ENCODE results near the gene COX4I2. TPM values are rescaled to one million over a fixed set of nuclear protein-coding genes. Genes with fewer than 3 reads are reported as not detected.
"Not testable (repeated sequence)": the region's sequence is repeated elsewhere in the genome, so short reads cannot be mapped to it uniquely, and the experiment has no call there.

COX4I2 gene
- total and polyA plus RNA-seq, 8 donors: 0.28 to 7.8 (median 0.79) TPM; not detected in 1

DNA sequence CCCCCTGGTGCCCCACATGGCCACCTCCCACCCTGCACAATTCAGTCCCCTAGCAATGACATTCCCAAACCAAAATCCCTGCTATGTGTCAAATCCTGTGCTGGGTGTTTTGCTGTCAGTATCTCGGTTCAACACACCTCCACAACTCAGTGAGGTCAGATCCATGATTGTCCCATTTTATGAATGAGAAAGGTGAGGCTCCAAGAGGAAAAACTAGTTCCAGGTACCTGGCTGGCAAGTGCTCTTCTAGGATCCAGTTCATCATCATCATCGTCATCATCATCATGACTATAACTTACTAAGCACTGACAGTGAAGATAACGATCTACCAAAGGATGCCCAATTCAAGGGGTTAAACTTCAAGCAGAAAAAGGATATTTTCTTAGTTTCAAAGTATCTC is 17.5 kb upstream of the COX4I2 start:
- no peak overlapping the region for H3K4me3 ChIP-seq
- DNase-seq (no peak), ATAC-seq (no peak), FAIRE-seq (no peak)
- H3K4me1 ChIP-seq: peaks cover 0 to 11% (median 0%) of the 10 kb centered on the region in 3 donors
- no peaks in the 10 kb centered on the region for H3K36me3 ChIP-seq
- 83 to 86% methylated on average over 3 of the region's 3 CpGs for WGBS, 2 donors
- H3K9me3 ChIP-seq: no peaks in the 10 kb centered on the region
- TF ChIP-seq, protein P1, sequence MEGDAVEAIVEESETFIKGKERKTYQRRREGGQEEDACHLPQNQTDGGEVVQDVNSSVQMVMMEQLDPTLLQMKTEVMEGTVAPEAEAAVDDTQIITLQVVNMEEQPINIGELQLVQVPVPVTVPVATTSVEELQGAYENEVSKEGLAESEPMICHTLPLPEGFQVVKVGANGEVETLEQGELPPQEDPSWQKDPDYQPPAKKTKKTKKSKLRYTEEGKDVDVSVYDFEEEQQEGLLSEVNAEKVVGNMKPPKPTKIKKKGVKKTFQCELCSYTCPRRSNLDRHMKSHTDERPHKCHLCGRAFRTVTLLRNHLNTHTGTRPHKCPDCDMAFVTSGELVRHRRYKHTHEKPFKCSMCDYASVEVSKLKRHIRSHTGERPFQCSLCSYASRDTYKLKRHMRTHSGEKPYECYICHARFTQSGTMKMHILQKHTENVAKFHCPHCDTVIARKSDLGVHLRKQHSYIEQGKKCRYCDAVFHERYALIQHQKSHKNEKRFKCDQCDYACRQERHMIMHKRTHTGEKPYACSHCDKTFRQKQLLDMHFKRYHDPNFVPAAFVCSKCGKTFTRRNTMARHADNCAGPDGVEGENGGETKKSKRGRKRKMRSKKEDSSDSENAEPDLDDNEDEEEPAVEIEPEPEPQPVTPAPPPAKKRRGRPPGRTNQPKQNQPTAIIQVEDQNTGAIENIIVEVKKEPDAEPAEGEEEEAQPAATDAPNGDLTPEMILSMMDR (IDR thresholded peaks at IDR 0.05): no peak
- H3K27me3 ChIP-seq: no peaks in the 10 kb centered on the region
- no peak overlapping the region for H3K27ac ChIP-seq
- intact Hi-C loops (cut with DNase I): no loop called here

DNA sequence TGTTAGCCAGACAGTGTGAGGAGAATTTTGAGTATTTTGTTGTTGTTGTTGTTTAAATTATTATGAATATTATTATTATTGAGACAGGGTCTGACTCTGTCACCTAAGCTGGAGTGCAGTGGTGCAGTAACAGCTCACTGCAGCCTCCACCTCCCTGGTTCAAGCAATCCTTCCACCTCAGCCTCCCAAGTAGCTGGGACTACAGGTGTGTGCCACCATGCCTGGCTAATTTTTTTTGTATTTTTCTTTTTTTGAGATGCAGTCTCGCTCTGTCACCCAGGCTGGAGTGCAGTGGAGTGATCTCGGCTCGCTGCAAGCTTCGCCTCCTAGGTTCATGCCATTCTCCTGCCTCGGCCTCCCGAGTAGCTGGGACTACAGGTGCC is 14.6 kb upstream of the COX4I2 start:
- H3K27me3 ChIP-seq; DNase-seq; intact Hi-C loops (cut with DNase I); H3K36me3 ChIP-seq; H3K4me3 ChIP-seq; FAIRE-seq; H3K9me3 ChIP-seq: not testable (repeated sequence)
- Histone ChIP-seq H3K4me1 (peaks cover 0 to 11% (median 0%) of the 10 kb centered on the region in 3 donors), H3K27ac (peak overlapping the region in 2 of 4 donors; percentile 72 to 79)
- 97% methylated on average over 6 of the region's 6 CpGs for WGBS, 2 donors
- peak in 1 of 4 donors; percentile 16 for ATAC-seq

DNA sequence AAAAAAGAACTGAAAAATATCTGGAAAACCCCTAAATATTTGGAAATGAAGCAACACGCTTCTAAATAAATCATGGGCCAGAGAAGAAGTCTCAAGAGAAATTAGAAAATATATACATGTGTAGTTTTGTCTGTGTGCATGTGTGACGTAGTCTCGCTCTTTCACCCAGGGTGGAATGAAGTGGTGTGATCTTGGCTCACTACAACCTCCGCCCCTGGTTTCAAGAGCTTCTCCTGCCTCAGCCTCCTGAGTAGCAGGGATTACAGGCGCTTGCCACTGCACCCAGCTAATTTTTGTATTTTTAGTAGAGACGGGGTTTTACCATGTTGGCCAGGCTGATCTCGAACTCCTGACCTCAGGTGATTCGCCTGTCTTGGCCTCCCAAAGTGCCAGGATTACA is 11.2 kb upstream of the COX4I2 start:
- DNase-seq; intact Hi-C loops (cut with DNase I); H3K4me3 ChIP-seq; FAIRE-seq; H3K9me3 ChIP-seq; H3K36me3 ChIP-seq; H3K27ac ChIP-seq; ATAC-seq; H3K27me3 ChIP-seq: not testable (repeated sequence)
- peaks cover 0 to 11% (median 0%) of the 10 kb centered on the region in 3 donors for H3K4me1 ChIP-seq
- 91% methylated on average over 8 of the region's 8 CpGs for WGBS, 2 donors

DNA sequence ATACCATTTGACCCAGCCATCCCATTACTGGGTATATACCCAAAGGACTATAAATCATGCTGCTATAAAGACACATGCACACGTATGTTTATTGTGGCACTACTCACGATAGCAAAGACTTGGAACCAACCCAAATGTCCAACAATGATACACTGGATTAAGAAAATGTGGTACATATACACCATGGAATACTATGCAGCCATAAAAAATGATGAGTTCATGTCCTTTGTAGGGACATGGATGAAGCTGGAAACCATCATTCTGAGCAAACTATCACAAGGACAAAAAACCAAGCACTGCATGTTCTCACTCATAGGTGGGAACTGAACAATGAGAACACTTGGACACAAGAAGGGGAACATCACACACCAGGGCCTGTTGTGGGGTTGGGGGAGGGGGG is 9.7 kb upstream of the COX4I2 start:
- FAIRE-seq; H3K27me3 ChIP-seq; H3K4me3 ChIP-seq; intact Hi-C loops (cut with DNase I); H3K9me3 ChIP-seq; DNase-seq; H3K4me1 ChIP-seq; H3K36me3 ChIP-seq; ATAC-seq; H3K27ac ChIP-seq: not testable (repeated sequence)
- 63 to 80% methylated on average over 2 of the region's 2 CpGs for WGBS, 2 donors

DNA sequence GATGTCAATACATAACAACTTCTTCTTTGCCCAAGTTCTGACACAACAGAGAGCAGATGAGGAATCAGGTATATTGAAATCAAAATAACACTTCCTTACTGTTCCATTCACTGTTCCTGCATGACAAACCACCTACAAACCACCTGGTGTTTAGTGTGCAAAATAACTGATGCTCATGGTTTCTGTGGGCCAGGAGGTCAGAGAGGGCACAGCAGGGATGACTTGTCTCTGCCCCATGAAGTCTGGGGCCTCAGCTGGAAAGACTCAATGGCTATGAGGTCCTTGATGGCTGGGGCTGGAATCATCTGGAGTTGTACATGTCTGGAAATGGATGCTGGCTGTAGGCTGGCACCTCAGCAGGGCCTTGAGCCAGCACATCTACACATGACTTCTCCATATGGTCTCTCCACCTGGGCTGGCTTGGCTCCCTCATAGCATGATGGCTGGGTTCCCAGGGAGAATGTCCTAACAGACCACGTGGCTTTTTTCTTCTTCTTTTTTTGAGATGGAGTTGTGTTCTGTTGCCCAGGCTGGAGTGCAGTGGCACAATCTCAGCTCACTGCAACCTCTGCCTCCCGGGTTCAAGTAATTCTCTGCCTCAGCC is 7.4 kb upstream of the COX4I2 start:
- TF ChIP-seq, protein P1 (IDR thresholded peaks at IDR 0.05): no peak
- H3K9me3 ChIP-seq: no peaks in the 10 kb centered on the region
- H3K4me1 ChIP-seq: no peaks in the 10 kb centered on the region
- 48 to 57% methylated on average over 2 of the region's 2 CpGs for WGBS, 2 donors
- no peak overlapping the region for H3K4me3 ChIP-seq
- H3K27ac ChIP-seq: no peak overlapping the region
- peak; percentile 62 to 83 (median 70) for ATAC-seq
- FAIRE-seq: no peak
- DNase-seq: peak in 4 of 6 donors; percentile 40 to 65 (median 57)
- intact Hi-C loops (cut with DNase I): no loop called here
- no peaks in the 10 kb centered on the region for H3K36me3 ChIP-seq
- H3K27me3 ChIP-seq: no peaks in the 10 kb centered on the region

DNA sequence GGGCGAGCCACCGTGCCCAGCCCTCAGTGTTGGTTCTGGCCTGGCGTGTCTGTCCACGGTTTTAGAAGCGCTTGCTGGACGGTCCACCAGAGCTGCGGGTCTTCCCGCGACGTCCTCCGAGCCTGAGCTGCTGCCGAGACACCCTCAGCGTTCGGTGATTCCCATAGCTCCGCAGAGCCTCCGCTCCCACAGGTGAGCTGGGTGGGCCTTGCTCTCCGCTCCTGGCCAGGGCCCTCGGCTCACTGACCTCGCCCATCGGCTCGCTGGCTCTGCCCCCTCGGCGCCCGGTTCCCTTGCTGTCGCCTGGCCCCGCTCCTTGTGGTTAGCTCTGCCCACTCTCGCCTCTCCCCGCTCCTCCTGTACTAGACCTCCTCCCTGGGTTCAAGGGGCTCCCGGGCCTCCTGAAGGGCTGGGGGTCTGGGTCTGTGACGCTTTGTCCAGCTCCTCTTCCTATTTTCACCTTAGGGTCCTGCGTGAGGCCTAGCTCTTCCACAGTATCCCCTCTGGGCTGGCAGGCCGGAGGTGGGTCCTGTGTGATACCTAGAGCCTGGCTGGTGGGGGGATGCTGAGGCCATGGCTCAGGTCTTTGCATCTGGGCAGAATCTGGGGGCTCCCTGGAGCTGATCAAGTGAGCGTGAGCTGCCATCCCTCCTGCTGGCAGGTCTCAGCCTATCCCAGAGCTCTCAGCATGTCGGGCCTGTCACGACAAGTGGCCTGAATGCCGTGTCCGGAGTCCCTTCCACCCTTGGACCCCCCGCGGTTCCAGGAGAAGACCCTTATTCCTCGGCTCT is 5.0 kb upstream of the COX4I2 start:
- no peak overlapping the region for H3K4me3 ChIP-seq
- no peaks in the 10 kb centered on the region for H3K4me1 ChIP-seq
- FAIRE-seq: no peak
- H3K27ac ChIP-seq: no peak overlapping the region
- H3K36me3 ChIP-seq: no peaks in the 10 kb centered on the region
- intact Hi-C loops (cut with DNase I): no loop called here
- no peaks in the 10 kb centered on the region for H3K9me3 ChIP-seq
- peaks cover 0 to 4% (median 0%) of the 10 kb centered on the region in 4 donors for H3K27me3 ChIP-seq
- WGBS, 2 donors: 91 to 95% methylated on average over 39 to 40 of the region's 40 CpGs
- ATAC-seq: no peak
- peak in 1 of 6 donors; percentile 68 for DNase-seq
- TF ChIP-seq, protein P1 (IDR thresholded peaks at IDR 0.05): no peak
